ENCODE results near the gene PIPOX. TPM values are rescaled to one million over a fixed set of nuclear protein-coding genes. Genes with fewer than 3 reads are reported as not detected.
"Not testable (repeated sequence)": the region's sequence is repeated elsewhere in the genome, so short reads cannot be mapped to it uniquely, and the experiment has no call there.

Gene PIPOX
- total RNA-seq, 2 experiments from 2014 or later, result 1.3 to 2.0 TPM

GRCh38 chr17:29086628-29087332 lies 43.8 kb downstream of the PIPOX start:
- no peaks in the 10 kb centered on the region for H3K4me1 Mint-ChIP-seq
- peaks cover 6% of the 10 kb centered on the region for H3K36me3 Mint-ChIP-seq
- H3K27ac Mint-ChIP-seq, result no peak overlapping the region
- H3K9me3 Mint-ChIP-seq, result no peaks in the 10 kb centered on the region
- H3K4me3 Mint-ChIP-seq, result no peak overlapping the region
- no peak for DNase-seq
- no peaks in the 10 kb centered on the region for H3K27me3 Mint-ChIP-seq

- not testable (repeated sequence) for H3K36me3 Mint-ChIP-seq, H3K27ac Mint-ChIP-seq, H3K9me3 Mint-ChIP-seq, H3K27me3 Mint-ChIP-seq, H3K4me3 Mint-ChIP-seq, DNase-seq, H3K4me1 Mint-ChIP-seq
Observed at GRCh38 chr17:29088782-29089181, 45.8 kb downstream of the PIPOX start.

- Mint-ChIP-seq H3K27ac (no peak overlapping the region), H3K9me3 (no peaks in the 10 kb centered on the region)
Observed at GRCh38 chr17:29089601-29090044, 46.7 kb downstream of the PIPOX start.

GRCh38 chr17:29090108-29090507 lies 47.2 kb downstream of the PIPOX start:
- H3K27me3 Mint-ChIP-seq, result no peaks in the 10 kb centered on the region
- no peaks in the 10 kb centered on the region for H3K4me1 Mint-ChIP-seq
- H3K9me3 Mint-ChIP-seq, result no peaks in the 10 kb centered on the region
- no peak for DNase-seq
- H3K27ac Mint-ChIP-seq, result no peak overlapping the region
- H3K36me3 Mint-ChIP-seq, result peaks cover 7% of the 10 kb centered on the region
- H3K4me3 Mint-ChIP-seq, result no peak overlapping the region

More at GRCh38 chr17:29089601-29090044, 46.7 kb downstream of the PIPOX start:
- Mint-ChIP-seq H3K4me3 (no peak overlapping the region), H3K36me3 (peaks cover 7% of the 10 kb centered on the region), H3K27me3 (no peaks in the 10 kb centered on the region), H3K4me1 (no peaks in the 10 kb centered on the region)
- DNase-seq, result no peak

- Mint-ChIP-seq H3K4me3 (no peak overlapping the region), H3K9me3 (no peaks in the 10 kb centered on the region), H3K36me3 (peaks cover 7% of the 10 kb centered on the region), H3K27ac (no peak overlapping the region), H3K4me1 (no peaks in the 10 kb centered on the region), H3K27me3 (no peaks in the 10 kb centered on the region)
- DNase-seq, result no peak
Observed at GRCh38 chr17:29090750-29091605, 48.0 kb downstream of the PIPOX start.

- H3K27ac Mint-ChIP-seq, result no peak overlapping the region
- DNase-seq, result no peak
- H3K36me3 Mint-ChIP-seq, result peaks cover 5% of the 10 kb centered on the region
- no peaks in the 10 kb centered on the region for H3K27me3 Mint-ChIP-seq
- no peak overlapping the region for H3K4me3 Mint-ChIP-seq
- H3K9me3 Mint-ChIP-seq, result no peaks in the 10 kb centered on the region
- no peaks in the 10 kb centered on the region for H3K4me1 Mint-ChIP-seq
Observed at GRCh38 chr17:29091606-29092289, 48.8 kb downstream of the PIPOX start.

- Mint-ChIP-seq H3K27ac (no peak overlapping the region), H3K36me3 (peaks cover 5% of the 10 kb centered on the region), H3K27me3 (no peaks in the 10 kb centered on the region), H3K9me3 (no peaks in the 10 kb centered on the region), H3K4me3 (no peak overlapping the region), H3K4me1 (no peaks in the 10 kb centered on the region)
- DNase-seq, result no peak
Observed at GRCh38 chr17:29093090-29093871, 50.3 kb downstream of the PIPOX start.

GRCh38 chr17:29094101-29094708 lies 51.3 kb downstream of the PIPOX start:
- no peak for DNase-seq
- Mint-ChIP-seq H3K9me3 (no peaks in the 10 kb centered on the region), H3K36me3 (peaks cover 5% of the 10 kb centered on the region), H3K4me1 (no peaks in the 10 kb centered on the region), H3K27ac (no peak overlapping the region), H3K27me3 (no peaks in the 10 kb centered on the region), H3K4me3 (no peak overlapping the region)

GRCh38 chr17:29095439-29095838 lies 52.5 kb downstream of the PIPOX start:
- no peaks in the 10 kb centered on the region for H3K27me3 Mint-ChIP-seq
- H3K4me1 Mint-ChIP-seq, result peaks cover 2% of the 10 kb centered on the region
- H3K36me3 Mint-ChIP-seq, result peaks cover 3% of the 10 kb centered on the region
- H3K9me3 Mint-ChIP-seq, result no peaks in the 10 kb centered on the region
- DNase-seq, result no peak
- H3K27ac Mint-ChIP-seq, result no peak overlapping the region
- no peak overlapping the region for H3K4me3 Mint-ChIP-seq

- H3K4me1 Mint-ChIP-seq, result peaks cover 2% of the 10 kb centered on the region
- H3K27me3 Mint-ChIP-seq, result no peaks in the 10 kb centered on the region
- H3K27ac Mint-ChIP-seq, result no peak overlapping the region
- H3K36me3 Mint-ChIP-seq, result peaks cover 3% of the 10 kb centered on the region
- no peak overlapping the region for H3K4me3 Mint-ChIP-seq
- no peaks in the 10 kb centered on the region for H3K9me3 Mint-ChIP-seq
- no peak for DNase-seq
Observed at GRCh38 chr17:29096094-29096493, 53.2 kb downstream of the PIPOX start.

GRCh38 chr17:29099527-29099926 lies 56.6 kb downstream of the PIPOX start:
- no peak overlapping the region for H3K27ac Mint-ChIP-seq
- H3K9me3 Mint-ChIP-seq, result no peaks in the 10 kb centered on the region

GRCh38 chr17:29100296-29100695 lies 57.4 kb downstream of the PIPOX start:
- Mint-ChIP-seq H3K27me3 (no peaks in the 10 kb centered on the region), H3K4me3 (no peak overlapping the region), H3K36me3 (peaks cover 2% of the 10 kb centered on the region), H3K27ac (no peak overlapping the region), H3K4me1 (peaks cover 2% of the 10 kb centered on the region), H3K9me3 (no peaks in the 10 kb centered on the region)
- no peak for DNase-seq

More at GRCh38 chr17:29099527-29099926, 56.6 kb downstream of the PIPOX start:
- no peaks in the 10 kb centered on the region for H3K27me3 Mint-ChIP-seq
- H3K36me3 Mint-ChIP-seq, result peaks cover 2% of the 10 kb centered on the region
- H3K4me1 Mint-ChIP-seq, result peaks cover 2% of the 10 kb centered on the region
- H3K4me3 Mint-ChIP-seq, result no peak overlapping the region
- DNase-seq, result no peak

- no peak for DNase-seq
- Mint-ChIP-seq H3K4me3 (no peak overlapping the region), H3K27ac (no peak overlapping the region), H3K9me3 (no peaks in the 10 kb centered on the region), H3K36me3 (peaks cover 2% of the 10 kb centered on the region), H3K27me3 (no peaks in the 10 kb centered on the region), H3K4me1 (peaks cover 2% of the 10 kb centered on the region)
Observed at GRCh38 chr17:29102046-29102445, 59.1 kb downstream of the PIPOX start.

- H3K4me3 Mint-ChIP-seq, result no peak overlapping the region
- no peaks in the 10 kb centered on the region for H3K9me3 Mint-ChIP-seq
- DNase-seq, result no peak
- H3K27me3 Mint-ChIP-seq, result no peaks in the 10 kb centered on the region
- peaks cover 2% of the 10 kb centered on the region for H3K4me1 Mint-ChIP-seq
- no peak overlapping the region for H3K27ac Mint-ChIP-seq
- peaks cover 2% of the 10 kb centered on the region for H3K36me3 Mint-ChIP-seq
Observed at GRCh38 chr17:29102741-29103181, 59.8 kb downstream of the PIPOX start.

Data from activated naive CD8-positive, alpha-beta T cell treated with anti-CD3 and anti-CD28 coated beads for 36 hours (primary cell).